HepG2 (cell line): Measurements from ENCODE around the gene CPSF7. TPM values are rescaled to one million over a fixed set of nuclear protein-coding genes. Genes with fewer than 3 reads are reported as not detected.

Source experiments
- PPARG ChIP-seq: conservative IDR thresholded peaks from 2 replicates; pipeline ENCODE4 v1.6.1; 2016; ENCODE audit warnings: missing biosample characterization, missing genetic modification reagents
- RAD21 ChIP-seq: fragments of 450-650 bp; formaldehyde crosslinking; IDR thresholded peaks from 2 replicates; pipeline ENCODE4 v1.5.0; 2020; ENCODE audit warnings: mild to moderate bottlenecking
- RXRB ChIP-seq: IDR thresholded peaks from 2 replicates; pipeline ENCODE4 v1.6.1; 2016; ENCODE audit warnings: borderline replicate concordance, missing genetic modification reagents, missing compliant biosample characterization
- ZNF558 ChIP-seq: sonication (generic); formaldehyde crosslinking; IDR thresholded peaks from 2 replicates; pipeline ENCODE4 v1.9.0; 2022; ENCODE audit warnings: mild to moderate bottlenecking, missing genetic modification reagents, borderline replicate concordance
- ZNF7 ChIP-seq: IDR thresholded peaks from 2 replicates; pipeline ENCODE4 v1.6.1; 2016; ENCODE audit warnings: missing biosample characterization, missing genetic modification reagents
- polyA plus RNA-seq, 8 experiments: library from polyadenylated mRNA; depleted of rRNA in 3 of 8; stranded (reverse) in 7 of 8; unstranded in 1 of 8; fragments of >200 nt; fragmentation: Illumina TruSeq in 4 of 8; extraction: Trizol in 4 of 8; gene quantifications; 2 replicates each; pipeline versions ENCODE4 v1.2.1 to v1.2.3, GENCODE V29; 2011 to 2016; ENCODE audit warnings: low read depth in 4 of 8, missing spikeins in 1 of 8, mixed read lengths in 1 of 8; ENCODE audit not compliant: insufficient read depth in 1 of 8
- total RNA-seq, 5 experiments: library from RNA; depleted of rRNA; stranded (reverse); fragments of >200 nt; fragmentation: Illumina TruSeq; extraction: Trizol; gene quantifications; 2 replicates each; pipeline ENCODE4 v1.2.3, GENCODE V29; 2016; ENCODE audit warnings: low read depth in 1 of 5
- TF ChIP-seq, protein P1 (sequence below): sonication (generic); formaldehyde crosslinking; IDR thresholded peaks from 2 replicates; pipeline ENCODE4 v1.9.0; 2021; ENCODE audit warnings: missing genetic modification reagents, borderline replicate concordance
- TF ChIP-seq, protein P2 (sequence below): IDR thresholded peaks from 2 replicates; pipeline ENCODE4 v1.6.1; 2018; ENCODE audit warnings: missing genetic modification reagents, mild to moderate bottlenecking, missing compliant biosample characterization
- TF ChIP-seq, protein P3 (sequence below): IDR thresholded peaks from 2 replicates; pipeline ENCODE4 v1.4.0; 2020; ENCODE audit warnings: mild to moderate bottlenecking, missing genetic modification reagents

Gene CPSF7
- total and polyA plus RNA-seq, 2 of the 13 experiments (the other 11 are each of a cell fraction or from before 2014, with no cell fraction given): 34.1 to 36.8 TPM

GRCh38 chr11:61415381-61415780 lies 14.4 kb downstream of the CPSF7 start (continued):
- TF ChIP-seq, protein P1, sequence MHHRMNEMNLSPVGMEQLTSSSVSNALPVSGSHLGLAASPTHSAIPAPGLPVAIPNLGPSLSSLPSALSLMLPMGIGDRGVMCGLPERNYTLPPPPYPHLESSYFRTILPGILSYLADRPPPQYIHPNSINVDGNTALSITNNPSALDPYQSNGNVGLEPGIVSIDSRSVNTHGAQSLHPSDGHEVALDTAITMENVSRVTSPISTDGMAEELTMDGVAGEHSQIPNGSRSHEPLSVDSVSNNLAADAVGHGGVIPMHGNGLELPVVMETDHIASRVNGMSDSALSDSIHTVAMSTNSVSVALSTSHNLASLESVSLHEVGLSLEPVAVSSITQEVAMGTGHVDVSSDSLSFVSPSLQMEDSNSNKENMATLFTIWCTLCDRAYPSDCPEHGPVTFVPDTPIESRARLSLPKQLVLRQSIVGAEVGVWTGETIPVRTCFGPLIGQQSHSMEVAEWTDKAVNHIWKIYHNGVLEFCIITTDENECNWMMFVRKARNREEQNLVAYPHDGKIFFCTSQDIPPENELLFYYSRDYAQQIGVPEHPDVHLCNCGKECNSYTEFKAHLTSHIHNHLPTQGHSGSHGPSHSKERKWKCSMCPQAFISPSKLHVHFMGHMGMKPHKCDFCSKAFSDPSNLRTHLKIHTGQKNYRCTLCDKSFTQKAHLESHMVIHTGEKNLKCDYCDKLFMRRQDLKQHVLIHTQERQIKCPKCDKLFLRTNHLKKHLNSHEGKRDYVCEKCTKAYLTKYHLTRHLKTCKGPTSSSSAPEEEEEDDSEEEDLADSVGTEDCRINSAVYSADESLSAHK (CRISPR knock-in tag): no peak
- TF ChIP-seq, protein P2, sequence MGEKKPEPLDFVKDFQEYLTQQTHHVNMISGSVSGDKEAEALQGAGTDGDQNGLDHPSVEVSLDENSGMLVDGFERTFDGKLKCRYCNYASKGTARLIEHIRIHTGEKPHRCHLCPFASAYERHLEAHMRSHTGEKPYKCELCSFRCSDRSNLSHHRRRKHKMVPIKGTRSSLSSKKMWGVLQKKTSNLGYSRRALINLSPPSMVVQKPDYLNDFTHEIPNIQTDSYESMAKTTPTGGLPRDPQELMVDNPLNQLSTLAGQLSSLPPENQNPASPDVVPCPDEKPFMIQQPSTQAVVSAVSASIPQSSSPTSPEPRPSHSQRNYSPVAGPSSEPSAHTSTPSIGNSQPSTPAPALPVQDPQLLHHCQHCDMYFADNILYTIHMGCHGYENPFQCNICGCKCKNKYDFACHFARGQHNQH (CRISPR knock-in tag): no peak
- TF ChIP-seq ZNF558 (CRISPR knock-in tag): no peak
- no peak for TF ChIP-seq RXRB (CRISPR knock-in tag)
- TF ChIP-seq RAD21 (CRISPR knock-in tag): no peak
- TF ChIP-seq ZNF7 (CRISPR knock-in tag): no peak
- TF ChIP-seq, protein P3, sequence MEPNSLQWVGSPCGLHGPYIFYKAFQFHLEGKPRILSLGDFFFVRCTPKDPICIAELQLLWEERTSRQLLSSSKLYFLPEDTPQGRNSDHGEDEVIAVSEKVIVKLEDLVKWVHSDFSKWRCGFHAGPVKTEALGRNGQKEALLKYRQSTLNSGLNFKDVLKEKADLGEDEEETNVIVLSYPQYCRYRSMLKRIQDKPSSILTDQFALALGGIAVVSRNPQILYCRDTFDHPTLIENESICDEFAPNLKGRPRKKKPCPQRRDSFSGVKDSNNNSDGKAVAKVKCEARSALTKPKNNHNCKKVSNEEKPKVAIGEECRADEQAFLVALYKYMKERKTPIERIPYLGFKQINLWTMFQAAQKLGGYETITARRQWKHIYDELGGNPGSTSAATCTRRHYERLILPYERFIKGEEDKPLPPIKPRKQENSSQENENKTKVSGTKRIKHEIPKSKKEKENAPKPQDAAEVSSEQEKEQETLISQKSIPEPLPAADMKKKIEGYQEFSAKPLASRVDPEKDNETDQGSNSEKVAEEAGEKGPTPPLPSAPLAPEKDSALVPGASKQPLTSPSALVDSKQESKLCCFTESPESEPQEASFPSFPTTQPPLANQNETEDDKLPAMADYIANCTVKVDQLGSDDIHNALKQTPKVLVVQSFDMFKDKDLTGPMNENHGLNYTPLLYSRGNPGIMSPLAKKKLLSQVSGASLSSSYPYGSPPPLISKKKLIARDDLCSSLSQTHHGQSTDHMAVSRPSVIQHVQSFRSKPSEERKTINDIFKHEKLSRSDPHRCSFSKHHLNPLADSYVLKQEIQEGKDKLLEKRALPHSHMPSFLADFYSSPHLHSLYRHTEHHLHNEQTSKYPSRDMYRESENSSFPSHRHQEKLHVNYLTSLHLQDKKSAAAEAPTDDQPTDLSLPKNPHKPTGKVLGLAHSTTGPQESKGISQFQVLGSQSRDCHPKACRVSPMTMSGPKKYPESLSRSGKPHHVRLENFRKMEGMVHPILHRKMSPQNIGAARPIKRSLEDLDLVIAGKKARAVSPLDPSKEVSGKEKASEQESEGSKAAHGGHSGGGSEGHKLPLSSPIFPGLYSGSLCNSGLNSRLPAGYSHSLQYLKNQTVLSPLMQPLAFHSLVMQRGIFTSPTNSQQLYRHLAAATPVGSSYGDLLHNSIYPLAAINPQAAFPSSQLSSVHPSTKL: no peak
- no peak for TF ChIP-seq PPARG (CRISPR knock-in tag)
